Measurements from ENCODE around the gene SPRING1.

Gene SPRING1

GRCh38 chr12:116739381-116739887 is 1.6 kb upstream of the SPRING1 start:
- DNase-seq (ENCODE audit: low read depth in 2 of 2) = no peak

- no peak for DNase-seq (ENCODE audit: low read depth in 2 of 2)
Observed at GRCh38 chr12:116736962-116737773, 701 bp downstream of the SPRING1 start.

- no peak for DNase-seq (ENCODE audit: low read depth in 2 of 2)
Observed at GRCh38 chr12:116735951-116736599, 1.8 kb downstream of the SPRING1 start.

- DNase-seq (ENCODE audit: low read depth in 2 of 2) = no peak
Observed at GRCh38 chr12:116735084-116735483, 2.8 kb downstream of the SPRING1 start.

- no peak for DNase-seq (ENCODE audit: low read depth in 2 of 2)
Observed at GRCh38 chr12:116734156-116734768, 3.6 kb downstream of the SPRING1 start.

GRCh38 chr12:116731801-116732200 is 6.1 kb downstream of the SPRING1 start:
- no peak for DNase-seq (ENCODE audit: low read depth in 2 of 2)

GRCh38 chr12:116727891-116728290 is 10.0 kb downstream of the SPRING1 start:
- DNase-seq (ENCODE audit: low read depth in 2 of 2) = no peak

GRCh38 chr12:116727261-116727660 is 10.6 kb downstream of the SPRING1 start:
- no peak for DNase-seq (ENCODE audit: low read depth in 2 of 2)

GRCh38 chr12:116726694-116727093 is 11.2 kb downstream of the SPRING1 start:
- DNase-seq (ENCODE audit: low read depth in 2 of 2) = no peak

GRCh38 chr12:116722245-116722644 is 15.6 kb downstream of the SPRING1 start:
- no peak for DNase-seq (ENCODE audit: low read depth in 2 of 2)

- no peak for DNase-seq (ENCODE audit: low read depth in 2 of 2)
Observed at GRCh38 chr12:116719731-116720528, 17.9 kb downstream of the SPRING1 start.

- no peak for DNase-seq (ENCODE audit: low read depth in 2 of 2)
Observed at GRCh38 chr12:116718655-116719454, 19.0 kb downstream of the SPRING1 start.

GRCh38 chr12:116717466-116718437 is 20.1 kb downstream of the SPRING1 start:
- DNase-seq (ENCODE audit: low read depth in 2 of 2) = no peak

- no peak for DNase-seq (ENCODE audit: low read depth in 2 of 2)
Observed at GRCh38 chr12:116714175-116714574, 23.7 kb downstream of the SPRING1 start.

- DNase-seq (ENCODE audit: low read depth in 2 of 2) = no peak
Observed at GRCh38 chr12:116713527-116713926, 24.3 kb downstream of the SPRING1 start.

- no peak for DNase-seq (ENCODE audit: low read depth in 2 of 2)
Observed at GRCh38 chr12:116712458-116713303, 25.2 kb downstream of the SPRING1 start.

- DNase-seq (ENCODE audit: low read depth in 2 of 2) = no peak
Observed at GRCh38 chr12:116710370-116711150, 27.3 kb downstream of the SPRING1 start.

- DNase-seq (ENCODE audit: low read depth in 2 of 2) = no peak
Observed at GRCh38 chr12:116709768-116710167, 28.1 kb downstream of the SPRING1 start.
